ENCODE results near the gene CEP192.
A peak's percentile ranks its signal among the peaks of the same experiment; 100 is the strongest.

- TF ChIP-seq CTCF (conservative IDR thresholded peaks at IDR 0.05; ENCODE audit: low read length) (peak; percentile 89), EZH2phosphoT487 (IDR thresholded peaks at IDR 0.05; ENCODE audit: borderline replicate concordance) (no peak)
Observed at GRCh38 chr18:13159579-13159978, 168.4 kb downstream of the CEP192 start.
